ACHN (cell line): ENCODE measurements around the gene LRRC10B.

Source experiments
- DNase-seq: peaks from one replicate; pipeline ENCODE4 v3.0.0-alpha.2; 2015
- in situ Hi-C: cut with HindIII; loops from 2 replicates; pipeline ENCODE4 v1.10.0; 2017; ENCODE audit warnings: low sequenced_read_pairs, low pct_ligation_motif_present, low pct_unique_long_range_greater_than_20kb

The LRRC10B gene

GRCh38 chr11:61553373-61554171, 45.0 kb downstream of the LRRC10B start:
- no peak for DNase-seq
- in situ Hi-C loops: no loop called here

- no peak for DNase-seq
- in situ Hi-C loops: no loop called here
Observed at GRCh38 chr11:61554172-61554988, 45.8 kb downstream of the LRRC10B start.

GRCh38 chr11:61555051-61555969, 46.8 kb downstream of the LRRC10B start:
- in situ Hi-C loops: no loop called here
- DNase-seq: no peak

- in situ Hi-C loops: no loop called here
- DNase-seq: no peak
Observed at GRCh38 chr11:61555978-61556377, 47.4 kb downstream of the LRRC10B start.

- DNase-seq: no peak
- in situ Hi-C loops: no loop called here
Observed at GRCh38 chr11:61556621-61557020, 48.1 kb downstream of the LRRC10B start.
